HepG2 (cell line): ENCODE measurements around the gene MEA1. TPM values are rescaled to one million over a fixed set of nuclear protein-coding genes. Genes with fewer than 3 reads are reported as not detected.

Experiments used
- AHR ChIP-seq: IDR thresholded peaks from 2 replicates; pipeline ENCODE4 v1.6.1; 2018; ENCODE audit warnings: missing genetic modification reagents, missing compliant biosample characterization
- DMAP1 ChIP-seq: IDR thresholded peaks from 2 replicates; pipeline ENCODE4 v1.6.1; 2016
- DR1 ChIP-seq: sonication (generic); formaldehyde crosslinking; IDR thresholded peaks from 2 replicates; pipeline ENCODE4 v1.8.0; 2021; ENCODE audit warnings: mild to moderate bottlenecking, missing genetic modification reagents, inconsistent platforms
- HNRNPUL1 ChIP-seq: fragments of 200-400 bp; formaldehyde crosslinking; IDR thresholded peaks from 2 replicates; pipeline ENCODE4 v1.6.1; 2017; ENCODE audit warnings: low read depth, mild to moderate bottlenecking, low read length, moderate library complexity
- JUNB ChIP-seq: sonication (generic); formaldehyde crosslinking; IDR thresholded peaks from 2 replicates; pipeline ENCODE4 v1.8.0; 2022; ENCODE audit warnings: missing genetic modification reagents, mild to moderate bottlenecking, borderline replicate concordance
- NCOA5 ChIP-seq: sonication (generic); formaldehyde crosslinking; IDR thresholded peaks from 2 replicates; pipeline ENCODE4 v1.4.0; 2020; ENCODE audit warnings: missing genetic modification reagents
- NFE2L1 ChIP-seq: sonication (generic); formaldehyde crosslinking; IDR thresholded peaks from 2 replicates; pipeline ENCODE4 v1.4.0; 2020; ENCODE audit warnings: missing genetic modification reagents, mild to moderate bottlenecking, borderline replicate concordance
- NR2F6 ChIP-seq, 2 experiments: IDR thresholded peaks; 2 replicates each; pipeline ENCODE4 v1.6.1; 2016; ENCODE audit warnings: antibody characterized with exemption in 1 of 2, mild to moderate bottlenecking in 1 of 2
- RBAK ChIP-seq: sonication (generic); formaldehyde crosslinking; IDR thresholded peaks from 2 replicates; pipeline ENCODE4 v1.5.1; 2020; ENCODE audit warnings: mild to moderate bottlenecking, missing genetic modification reagents
- SRY ChIP-seq: sonication (generic); formaldehyde crosslinking; IDR thresholded peaks from 2 replicates; pipeline ENCODE4 v1.8.0; 2022; ENCODE audit warnings: mild to moderate bottlenecking, missing genetic modification reagents
- ZFY ChIP-seq: sonication (generic); formaldehyde crosslinking; IDR thresholded peaks from 2 replicates; pipeline ENCODE4 v1.4.0; 2020; ENCODE audit warnings: missing genetic modification reagents
- ZNF234 ChIP-seq: sonication (generic); formaldehyde crosslinking; conservative IDR thresholded peaks from 2 replicates; pipeline ENCODE4 v1.5.1; 2020; ENCODE audit warnings: mild to moderate bottlenecking, missing genetic modification reagents
- ZNF496 ChIP-seq: sonication (generic); formaldehyde crosslinking; IDR thresholded peaks from 2 replicates; pipeline ENCODE4 v1.8.1; 2023; ENCODE audit warnings: mild to moderate bottlenecking, moderate library complexity, missing genetic modification reagents; ENCODE audit not compliant: insufficient replicate concordance
- polyA plus RNA-seq, 8 experiments: library from polyadenylated mRNA; depleted of rRNA in 3 of 8; stranded (reverse) in 7 of 8; unstranded in 1 of 8; fragments of >200 nt; fragmentation: Illumina TruSeq in 4 of 8; extraction: Trizol in 4 of 8; gene quantifications; 2 replicates each; pipeline versions ENCODE4 v1.2.1 to v1.2.3, GENCODE V29; 2011 to 2016; ENCODE audit warnings: low read depth in 4 of 8, missing spikeins in 1 of 8, mixed read lengths in 1 of 8; ENCODE audit not compliant: insufficient read depth in 1 of 8
- total RNA-seq, 5 experiments: library from RNA; depleted of rRNA; stranded (reverse); fragments of >200 nt; fragmentation: Illumina TruSeq; extraction: Trizol; gene quantifications; 2 replicates each; pipeline ENCODE4 v1.2.3, GENCODE V29; 2016; ENCODE audit warnings: low read depth in 1 of 5
- TF ChIP-seq, protein P1 (sequence below): sonication (generic); formaldehyde crosslinking; IDR thresholded peaks from 2 replicates; pipeline ENCODE4 v1.4.0; 2020; ENCODE audit warnings: missing genetic modification reagents, borderline replicate concordance

Gene MEA1
- total and polyA plus RNA-seq, 2 of the 13 experiments (the other 11 are each of a cell fraction or from before 2014, with no cell fraction given) = 75.6 to 86.2 TPM

- TF ChIP-seq JUNB (CRISPR knock-in tag) (no peak), NR2F6 (IDR thresholded peaks at IDR 0.05) (no peak), NR2F6 (CRISPR knock-in tag; IDR thresholded peaks at IDR 0.05) (peak; percentile 24; the same call in 1 of the 2 replicates), NFE2L1 (CRISPR knock-in tag) (no peak), RBAK (no peak), DMAP1 (CRISPR knock-in tag) (peak; percentile 79), SRY (CRISPR knock-in tag) (no peak; the same call in 1 of the 2 replicates), ZNF496 (no peak), NCOA5 (no peak), DR1 (peak; percentile 92), AHR (CRISPR knock-in tag) (no peak; the same call in 1 of the 2 replicates), ZNF234 (no peak), ZFY (CRISPR knock-in tag) (peak; percentile 64), HNRNPUL1 (no peak)
- TF ChIP-seq, protein P1, sequence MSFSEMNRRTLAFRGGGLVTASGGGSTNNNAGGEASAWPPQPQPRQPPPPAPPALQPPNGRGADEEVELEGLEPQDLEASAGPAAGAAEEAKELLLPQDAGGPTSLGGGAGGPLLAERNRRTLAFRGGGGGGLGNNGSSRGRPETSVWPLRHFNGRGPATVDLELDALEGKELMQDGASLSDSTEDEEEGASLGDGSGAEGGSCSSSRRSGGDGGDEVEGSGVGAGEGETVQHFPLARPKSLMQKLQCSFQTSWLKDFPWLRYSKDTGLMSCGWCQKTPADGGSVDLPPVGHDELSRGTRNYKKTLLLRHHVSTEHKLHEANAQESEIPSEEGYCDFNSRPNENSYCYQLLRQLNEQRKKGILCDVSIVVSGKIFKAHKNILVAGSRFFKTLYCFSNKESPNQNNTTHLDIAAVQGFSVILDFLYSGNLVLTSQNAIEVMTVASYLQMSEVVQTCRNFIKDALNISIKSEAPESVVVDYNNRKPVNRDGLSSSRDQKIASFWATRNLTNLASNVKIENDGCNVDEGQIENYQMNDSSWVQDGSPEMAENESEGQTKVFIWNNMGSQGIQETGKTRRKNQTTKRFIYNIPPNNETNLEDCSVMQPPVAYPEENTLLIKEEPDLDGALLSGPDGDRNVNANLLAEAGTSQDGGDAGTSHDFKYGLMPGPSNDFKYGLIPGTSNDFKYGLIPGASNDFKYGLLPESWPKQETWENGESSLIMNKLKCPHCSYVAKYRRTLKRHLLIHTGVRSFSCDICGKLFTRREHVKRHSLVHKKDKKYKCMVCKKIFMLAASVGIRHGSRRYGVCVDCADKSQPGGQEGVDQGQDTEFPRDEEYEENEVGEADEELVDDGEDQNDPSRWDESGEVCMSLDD (CRISPR knock-in tag) = no peak
These were observed at the start of gene MEA1, which contains the start of gene KLHDC3 (continued) for GRCh38 chr6:43013843-43014433.
